Measurements from ENCODE around the gene CCR6.

Gene CCR6

GRCh38 chr6:167121335-167121841, 1.5 kb upstream of the CCR6 start:
- DNase-seq, result no peak

- no peak for DNase-seq
These were observed 662 bp upstream of the CCR6 start for GRCh38 chr6:167122041-167122826.

GRCh38 chr6:167124753-167125152, 1.9 kb downstream of the CCR6 start:
- no peak for DNase-seq

- DNase-seq, result no peak
These were observed 2.5 kb downstream of the CCR6 start for GRCh38 chr6:167125410-167125809.

- no peak for DNase-seq
These were observed 3.0 kb downstream of the CCR6 start for GRCh38 chr6:167125855-167126349.

- no peak for DNase-seq
These were observed 5.1 kb downstream of the CCR6 start for GRCh38 chr6:167127785-167128531.

GRCh38 chr6:167129159-167129558, 6.3 kb downstream of the CCR6 start:
- no peak for DNase-seq

GRCh38 chr6:167129562-167129961, 6.7 kb downstream of the CCR6 start:
- no peak for DNase-seq

GRCh38 chr6:167130008-167130677, 7.2 kb downstream of the CCR6 start:
- DNase-seq, result no peak

- no peak for DNase-seq
These were observed 8.1 kb downstream of the CCR6 start for GRCh38 chr6:167130712-167131684.

GRCh38 chr6:167134448-167135328, 11.8 kb downstream of the CCR6 start:
- DNase-seq, result no peak

- DNase-seq, result no peak
These were observed 13.5 kb downstream of the CCR6 start for GRCh38 chr6:167136376-167136775.

GRCh38 chr6:167137081-167137480, 14.2 kb downstream of the CCR6 start:
- DNase-seq, result no peak

GRCh38 chr6:167137881-167138280, 15.0 kb downstream of the CCR6 start:
- no peak for DNase-seq

GRCh38 chr6:167139761-167140160, 16.9 kb downstream of the CCR6 start:
- DNase-seq, result no peak

- no peak for DNase-seq
These were observed 17.9 kb downstream of the CCR6 start for GRCh38 chr6:167140589-167141474.

- DNase-seq, result peak in 1 of 2 donors; percentile 25
These were observed 19.0 kb downstream of the CCR6 start for GRCh38 chr6:167141667-167142432.

- no peak for DNase-seq
These were observed 19.5 kb downstream of the CCR6 start for GRCh38 chr6:167142433-167142761.

- no peak for DNase-seq
These were observed 20.1 kb downstream of the CCR6 start for GRCh38 chr6:167143041-167143440.

All from bone marrow (tissue), 2 donors.